ENCODE data around the gene FAM168A. TPM values are rescaled to one million over a fixed set of nuclear protein-coding genes. Genes with fewer than 3 reads are reported as not detected.

Gene FAM168A
- total RNA-seq, 1 donor from 2014 or later = 21.4 TPM

- no peak overlapping the region for H3K27ac ChIP-seq
- intact Hi-C loops (cut with DNase I) = loop anchor here (5.0 kb wide), 1 partner anchor 536 kb away; no protein-coding TSS in a partner anchor
- H3K36me3 ChIP-seq = peaks cover 0 to 12% of the 10 kb centered on the region in 2 donors
- H3K9me3 ChIP-seq = no peaks in the 10 kb centered on the region
- H3K27me3 ChIP-seq = no peaks in the 10 kb centered on the region
- H3K4me1 ChIP-seq = peaks cover 16% of the 10 kb centered on the region
- no peak overlapping the region for H3K4me3 ChIP-seq
- DNase-seq (ENCODE audit: extremely low spot score in 2 of 2) = no peak
- no peak for TF ChIP-seq POLR2AphosphoS5 (IDR thresholded peaks at IDR 0.05; ENCODE audit: insufficient read depth in 1 of 2, low read depth in 1 of 2)
- no peak for TF ChIP-seq POLR2A (IDR thresholded peaks at IDR 0.05)
- TF ChIP-seq CTCF (IDR thresholded peaks at IDR 0.05) = no peak
Observed at GRCh38 chr11:73413256-73413655, 184.7 kb downstream of the FAM168A start.

- H3K27ac ChIP-seq = no peak overlapping the region
- no peak overlapping the region for H3K4me3 ChIP-seq
- no peak for TF ChIP-seq POLR2AphosphoS5 (IDR thresholded peaks at IDR 0.05; ENCODE audit: insufficient read depth in 1 of 2, low read depth in 1 of 2)
- TF ChIP-seq POLR2A (IDR thresholded peaks at IDR 0.05) = no peak
- no peak for TF ChIP-seq CTCF (IDR thresholded peaks at IDR 0.05)
- no peaks in the 10 kb centered on the region for H3K27me3 ChIP-seq
- peaks cover 0 to 12% of the 10 kb centered on the region in 2 donors for H3K36me3 ChIP-seq
- peaks cover 16% of the 10 kb centered on the region for H3K4me1 ChIP-seq
- DNase-seq (ENCODE audit: extremely low spot score in 2 of 2) = no peak
- no peaks in the 10 kb centered on the region for H3K9me3 ChIP-seq
- intact Hi-C loops (cut with DNase I) = loop anchor here (5.0 kb wide), 1 partner anchor 535 kb away; no protein-coding TSS in a partner anchor
Observed at GRCh38 chr11:73412308-73412707, 185.6 kb downstream of the FAM168A start.

- Histone ChIP-seq H3K27ac (no peak overlapping the region), H3K4me3 (no peak overlapping the region), H3K36me3 (peaks cover 0 to 12% of the 10 kb centered on the region in 2 donors), H3K27me3 (no peaks in the 10 kb centered on the region), H3K9me3 (no peaks in the 10 kb centered on the region), H3K4me1 (peaks cover 8% of the 10 kb centered on the region)
- DNase-seq (ENCODE audit: extremely low spot score in 2 of 2) = no peak
- no peak for TF ChIP-seq CTCF (IDR thresholded peaks at IDR 0.05)
- no peak for TF ChIP-seq POLR2AphosphoS5 (IDR thresholded peaks at IDR 0.05; ENCODE audit: insufficient read depth in 1 of 2, low read depth in 1 of 2)
- TF ChIP-seq POLR2A (IDR thresholded peaks at IDR 0.05) = no peak
- intact Hi-C loops (cut with DNase I) = loop anchor here (5.0 kb wide), 1 partner anchor 534 kb away; no protein-coding TSS in a partner anchor
Observed at GRCh38 chr11:73411031-73411430, 186.9 kb downstream of the FAM168A start.

- TF ChIP-seq CTCF (IDR thresholded peaks at IDR 0.05) (no peak), POLR2A (IDR thresholded peaks at IDR 0.05) (no peak)
- intact Hi-C loops (cut with DNase I) = loop anchor here (5.0 kb wide), 1 partner anchor 533 kb away; no protein-coding TSS in a partner anchor
- no peaks in the 10 kb centered on the region for H3K9me3 ChIP-seq
- DNase-seq (ENCODE audit: extremely low spot score in 2 of 2) = no peak
- H3K4me3 ChIP-seq = no peak overlapping the region
- peaks cover 5% of the 10 kb centered on the region for H3K4me1 ChIP-seq
- H3K27me3 ChIP-seq = no peaks in the 10 kb centered on the region
- peaks cover 0 to 12% of the 10 kb centered on the region in 2 donors for H3K36me3 ChIP-seq
- no peak overlapping the region for H3K27ac ChIP-seq
Observed at GRCh38 chr11:73410627-73411026, 187.3 kb downstream of the FAM168A start.

GRCh38 chr11:73409431-73409830 lies 188.5 kb downstream of the FAM168A start:
- no peaks in the 10 kb centered on the region for H3K27me3 ChIP-seq
- H3K4me3 ChIP-seq = no peak overlapping the region
- peaks cover 0 to 12% of the 10 kb centered on the region in 2 donors for H3K36me3 ChIP-seq
- H3K27ac ChIP-seq = no peak overlapping the region
- intact Hi-C loops (cut with DNase I) = loop anchor here (5.0 kb wide), 1 partner anchor 253 kb away; no protein-coding TSS in a partner anchor
- DNase-seq (ENCODE audit: extremely low spot score in 2 of 2) = no peak
- TF ChIP-seq POLR2AphosphoS5 (IDR thresholded peaks at IDR 0.05; ENCODE audit: insufficient read depth in 1 of 2, low read depth in 1 of 2) = no peak
- TF ChIP-seq POLR2A (IDR thresholded peaks at IDR 0.05) = no peak
- TF ChIP-seq CTCF (IDR thresholded peaks at IDR 0.05) = no peak
- no peaks in the 10 kb centered on the region for H3K4me1 ChIP-seq
- H3K9me3 ChIP-seq = no peaks in the 10 kb centered on the region
